HCT116 (cell line): Measurements from ENCODE around the gene S1PR3. TPM values are rescaled to one million over a fixed set of nuclear protein-coding genes. Genes with fewer than 3 reads are reported as not detected.
"Not testable (repeated sequence)": the region's sequence is repeated elsewhere in the genome, so short reads cannot be mapped to it uniquely, and the experiment has no call there.

ENCODE experiments used
- ATAC-seq: fragments of 200-7000 bp; cut with Tn5 transposase; 2 replicates; pipeline ENCODE4 v1.9.1; 2020; ENCODE audit warnings: mild to moderate bottlenecking, moderate library complexity
- BruUV-seq: library from RNA; stranded (reverse); fragments of 400-500 nt; replicated peaks from 2 replicates; lab custom pipeline; 2021; lab: Mats Ljungman, UMichigan
- CTCF ChIA-PET: fragments of 300-600 bp; sonication (Branson Sonifier 250); formaldehyde crosslinking; loops from one replicate; lab custom pipeline; 2021; ENCODE audit warnings: antibody characterized with exemption; lab: Charles Lee
- POLR2A ChIA-PET: fragments of 300-600, 350-600 bp; sonication (Branson Sonifier 250); formaldehyde crosslinking; loops from one replicate; lab custom pipeline; 2021; ENCODE audit warnings: antibody characterized with exemption; lab: Charles Lee
- RAD21 ChIA-PET, 2 experiments: fragments of 300-600 bp; sonication (Branson Sonifier 250); formaldehyde crosslinking; loops; one replicate each; lab custom pipeline; 2023; ENCODE audit warnings: low total read pairs in 2 of 2; ENCODE audit not compliant: uncharacterized antibody in 2 of 2, unreplicated experiment in 2 of 2, low non-redundant PET in 1 of 2; lab: Charles Lee
- DNase-seq: peaks from one replicate; pipeline ENCODE4 v3.0.0-alpha.2; 2010; ENCODE audit warnings: low read depth, low spot score
- H2AFZ ChIP-seq: fragments of 200-600 bp; shearing (Covaris generic), sonication (generic); 2 replicates; pipeline ENCODE4 v1.6.1; 2017; ENCODE audit warnings: low read depth, mixed run types, mixed read lengths, antibody characterized with exemption, low read length; ENCODE audit not compliant: poor library complexity, severe bottlenecking
- H3K27ac ChIP-seq: 2 replicates; pipeline ENCODE4 v1.5.1; 2012; ENCODE audit warnings: low read depth, low read length
- H3K27me3 ChIP-seq: fragments of 200-600 bp; sonication (generic); 2 replicates; pipeline ENCODE4 v1.6.1; 2016; ENCODE audit warnings: mixed run types, low read length, mixed read lengths; ENCODE audit not compliant: insufficient read depth
- H3K36me3 ChIP-seq, 2 experiments: fragments of 200-500 bp in 1 of 2; fragments of 200-600 bp in 1 of 2; sonication (Bioruptor generic) in 1 of 2; sonication (generic) in 1 of 2; 2 replicates each; pipeline versions ENCODE4 v1.5.1 to v1.6.1; 2014 to 2016; ENCODE audit warnings: low read length in 2 of 2, inconsistent platforms in 1 of 2, mixed read lengths in 1 of 2, mixed run types in 1 of 2; ENCODE audit not compliant: insufficient read depth in 2 of 2, control insufficient read depth in 1 of 2
- H3K4me1 ChIP-seq, 2 experiments: fragments of 200-600 bp in 1 of 2; sonication (generic) in 1 of 2; 2 replicates each; pipeline versions ENCODE4 v1.5.1 to v1.6.1; 2012 to 2017; ENCODE audit warnings: low read length in 2 of 2, inconsistent platforms in 1 of 2, mild to moderate bottlenecking in 1 of 2, mixed read lengths in 1 of 2, mixed run types in 1 of 2, moderate library complexity in 1 of 2; ENCODE audit not compliant: insufficient read depth in 2 of 2, control insufficient read depth in 1 of 2
- H3K4me2 ChIP-seq: fragments of 200-600 bp; sonication (generic); 2 replicates; pipeline ENCODE4 v1.6.1; 2017; ENCODE audit warnings: mixed run types, low read length, mixed read lengths
- H3K4me3 ChIP-seq, 2 experiments: fragments of 200-600 bp in 1 of 2; sonication (generic) in 1 of 2; replicated peaks in 1 of 2; 2 replicates each; pipeline ENCODE4 v1.5.1; 2011 to 2016; ENCODE audit warnings: low read length in 2 of 2, control low read depth in 1 of 2, low read depth in 1 of 2, mild to moderate bottlenecking in 1 of 2, mixed read lengths in 1 of 2, mixed run types in 1 of 2
- H3K79me2 ChIP-seq: fragments of 200-600 bp; sonication (generic); 2 replicates; pipeline ENCODE4 v1.6.1; 2017; ENCODE audit warnings: mild to moderate bottlenecking, mixed run types, low read length, moderate library complexity, mixed read lengths; ENCODE audit not compliant: insufficient read depth
- H3K9ac ChIP-seq: fragments of 200-600 bp; sonication (generic); 2 replicates; pipeline ENCODE4 v1.6.1; 2016; ENCODE audit warnings: low read length, mixed read lengths
- H3K9me2 ChIP-seq: fragments of 200-600 bp; sonication (generic), shearing (Covaris generic); 2 replicates; pipeline ENCODE4 v1.6.1; 2017; ENCODE audit warnings: mixed run types, mild to moderate bottlenecking, moderate library complexity; ENCODE audit not compliant: insufficient read depth
- H3K9me3 ChIP-seq, 2 experiments: fragments of 200-500 bp in 1 of 2; fragments of 200-600 bp in 1 of 2; sonication (Bioruptor generic) in 1 of 2; sonication (generic) in 1 of 2; 2 replicates each; pipeline ENCODE4 v1.6.1; 2014 to 2017; ENCODE audit warnings: low read length in 2 of 2, mixed read lengths in 2 of 2, inconsistent platforms in 1 of 2, low read depth in 1 of 2, mild to moderate bottlenecking in 1 of 2, mixed run types in 1 of 2, moderate library complexity in 1 of 2; ENCODE audit not compliant: control insufficient read depth in 1 of 2, insufficient read depth in 1 of 2
- H4K20me1 ChIP-seq: fragments of 200-600 bp; sonication (generic), shearing (Covaris generic); 2 replicates; pipeline ENCODE4 v1.6.1; 2017; ENCODE audit warnings: mixed run types, mild to moderate bottlenecking, moderate library complexity; ENCODE audit not compliant: insufficient read depth
- CBX3 ChIP-seq: IDR thresholded peaks from 2 replicates; pipeline ENCODE4 v1.6.1; 2012; ENCODE audit warnings: low read depth
- CEBPB ChIP-seq: IDR thresholded peaks from 2 replicates; pipeline ENCODE4 v1.6.1; 2012; ENCODE audit warnings: low read depth
- ELF1 ChIP-seq: IDR thresholded peaks from 2 replicates; pipeline ENCODE4 v1.6.1; 2012; ENCODE audit warnings: low read depth, borderline replicate concordance
- EZH2 ChIP-seq: fragments of 200-600 bp; sonication (generic); IDR thresholded peaks from 2 replicates; pipeline ENCODE4 v1.6.1; 2017; ENCODE audit warnings: antibody characterized with exemption, mixed run types
- FOSL1 ChIP-seq: IDR thresholded peaks from 2 replicates; pipeline ENCODE4 v1.6.1; 2012; ENCODE audit warnings: low read depth
- JUND ChIP-seq: IDR thresholded peaks from 2 replicates; pipeline ENCODE4 v1.6.1; 2012
- POLR2A ChIP-seq: IDR thresholded peaks from 2 replicates; pipeline ENCODE4 v1.7.0; 2011; ENCODE audit warnings: borderline replicate concordance; ENCODE audit not compliant: insufficient read depth, insufficient read length; ENCODE audit errors: extremely low read depth
- POLR2AphosphoS5 ChIP-seq: IDR thresholded peaks from 2 replicates; pipeline ENCODE4 v1.6.1; 2011; ENCODE audit warnings: mild to moderate bottlenecking, low read depth, low read length, moderate library complexity
- SIN3A ChIP-seq: IDR thresholded peaks from 2 replicates; pipeline ENCODE4 v1.6.1; 2012; ENCODE audit warnings: low read depth
- SP1 ChIP-seq: IDR thresholded peaks from 2 replicates; pipeline ENCODE4 v1.6.1; 2012; ENCODE audit warnings: low read depth
- SRF ChIP-seq: IDR thresholded peaks from 2 replicates; pipeline ENCODE4 v1.6.1; 2012; ENCODE audit warnings: low read depth
- TCF7L2 ChIP-seq: IDR thresholded peaks from 2 replicates; pipeline ENCODE4 v1.7.0; 2011; ENCODE audit warnings: borderline replicate concordance, inconsistent platforms; ENCODE audit not compliant: insufficient read depth, insufficient read length; ENCODE audit errors: extremely low read depth
- YY1 ChIP-seq: IDR thresholded peaks from 2 replicates; pipeline ENCODE4 v1.6.1; 2011; ENCODE audit warnings: low read length, low read depth, moderate library complexity, mild to moderate bottlenecking; ENCODE audit not compliant: insufficient replicate concordance; ENCODE audit errors: extremely low read depth
- ZFX ChIP-seq: fragments of 450-650 bp; IDR thresholded peaks from 2 replicates; pipeline ENCODE4 v1.6.1; 2017
- ZNF274 ChIP-seq: fragments of 200-500 bp; sonication (Bioruptor generic); IDR thresholded peaks from 2 replicates; pipeline ENCODE4 v1.6.1; 2014; ENCODE audit warnings: mild to moderate bottlenecking, low read depth, low read length, inconsistent platforms
- intact Hi-C: fragments of 100-400 bp; cut with micrococcal nuclease; formaldehyde crosslinking; loops from 2 replicates; pipeline ENCODE4 v1.10.0; 2022
- total RNA-seq: library from RNA; stranded (reverse); gene quantifications from one replicate; pipeline ENCODE4 v1.2.1, GENCODE V29; 2021; ENCODE audit not compliant: unreplicated experiment
- TF ChIP-seq, protein P1 (sequence below), 3 experiments: fragments of 200-600 bp in 1 of 3; sonication (generic) in 1 of 3; IDR thresholded peaks in 2 of 3; conservative IDR thresholded peaks in 1 of 3; 2 replicates each; pipeline ENCODE4 v1.5.1; 2012 to 2017; ENCODE audit warnings: low read depth in 2 of 3, low read length in 2 of 3, antibody characterized with exemption in 1 of 3, borderline replicate concordance in 1 of 3, control low read depth in 1 of 3, mild to moderate bottlenecking in 1 of 3, mixed read lengths in 1 of 3, mixed run types in 1 of 3, moderate library complexity in 1 of 3; ENCODE audit not compliant: insufficient read depth in 1 of 3
- TF ChIP-seq, protein P2 (sequence below): IDR thresholded peaks from 2 replicates; pipeline ENCODE4 v1.6.1; 2012; ENCODE audit warnings: low read depth

S1PR3 gene
- total RNA-seq, 1 experiment from 2014 or later = 0.07 TPM

DNA sequence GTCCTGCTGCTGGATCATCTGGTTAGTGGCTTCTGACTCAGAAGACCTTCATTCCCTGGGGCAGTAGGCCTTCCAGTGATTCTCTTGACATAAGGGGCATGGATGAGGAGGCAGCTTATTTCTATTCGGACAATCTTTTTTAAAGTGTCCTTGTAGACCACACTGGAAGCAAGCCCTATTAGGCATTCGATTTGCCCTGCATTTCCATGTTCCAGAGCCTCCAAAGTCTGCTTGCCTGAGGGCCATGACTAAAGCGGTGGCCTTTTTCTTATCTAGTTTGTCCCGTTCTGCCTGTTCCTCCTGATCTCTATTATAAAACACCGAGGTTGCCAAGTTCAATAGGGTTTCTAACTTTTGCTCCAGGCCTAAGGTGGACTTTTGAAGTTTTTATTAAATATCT lies 49.7 kb upstream of the S1PR3 start:
- intact Hi-C loops, H3K79me2 ChIP-seq, BruUV-seq, DNase-seq, CTCF ChIA-PET, H3K27ac ChIP-seq, H3K4me2 ChIP-seq, POLR2A ChIA-PET, H3K4me3 ChIP-seq, H2AFZ ChIP-seq, ATAC-seq, H3K4me1 ChIP-seq, H3K36me3 ChIP-seq, H3K9me2 ChIP-seq, RAD21 ChIA-PET, H3K9me3 ChIP-seq, H3K27me3 ChIP-seq, H3K9ac ChIP-seq, H4K20me1 ChIP-seq: not testable (repeated sequence)

DNA sequence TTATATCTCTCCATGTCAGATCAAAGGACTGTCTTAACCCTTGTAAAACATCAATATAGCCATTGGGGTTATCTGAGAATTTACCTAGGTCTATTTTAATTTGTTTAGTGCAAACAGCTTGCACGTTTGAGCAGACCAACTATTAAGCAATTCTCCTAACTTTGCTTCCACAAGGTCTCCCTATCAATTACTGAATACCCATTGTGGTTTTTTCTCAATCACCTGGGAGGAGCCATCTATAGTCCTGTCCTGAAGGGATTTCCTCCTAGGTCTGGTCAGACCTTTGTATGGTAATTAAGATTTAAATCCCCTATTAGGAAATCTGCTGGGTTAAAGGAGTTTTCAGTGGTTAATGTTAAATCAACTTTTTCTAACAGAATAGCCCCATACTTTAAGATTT lies 48.9 kb upstream of the S1PR3 start:
- no peak overlapping the region for H3K27ac ChIP-seq
- no peak for DNase-seq

More for the DNA sequence above, 48.9 kb upstream of the S1PR3 start:
- Histone ChIP-seq H3K9ac (no peak overlapping the region), H3K27me3 (peaks cover 3% of the 10 kb centered on the region; the same call in 1 of the 2 replicates), H3K4me1 (no peaks in the 10 kb centered on the region), H3K4me2 (no peak overlapping the region), H3K79me2 (no peaks in the 10 kb centered on the region), H4K20me1 (no peaks in the 10 kb centered on the region)
- ChIA-PET RAD21 (no interaction called here), CTCF (no interaction called here)
- no TSS peak for BruUV-seq
- TF ChIP-seq TCF7L2 = no peak
- no peak for TF ChIP-seq SP1
- no peak for TF ChIP-seq YY1
- TF ChIP-seq, protein P1, sequence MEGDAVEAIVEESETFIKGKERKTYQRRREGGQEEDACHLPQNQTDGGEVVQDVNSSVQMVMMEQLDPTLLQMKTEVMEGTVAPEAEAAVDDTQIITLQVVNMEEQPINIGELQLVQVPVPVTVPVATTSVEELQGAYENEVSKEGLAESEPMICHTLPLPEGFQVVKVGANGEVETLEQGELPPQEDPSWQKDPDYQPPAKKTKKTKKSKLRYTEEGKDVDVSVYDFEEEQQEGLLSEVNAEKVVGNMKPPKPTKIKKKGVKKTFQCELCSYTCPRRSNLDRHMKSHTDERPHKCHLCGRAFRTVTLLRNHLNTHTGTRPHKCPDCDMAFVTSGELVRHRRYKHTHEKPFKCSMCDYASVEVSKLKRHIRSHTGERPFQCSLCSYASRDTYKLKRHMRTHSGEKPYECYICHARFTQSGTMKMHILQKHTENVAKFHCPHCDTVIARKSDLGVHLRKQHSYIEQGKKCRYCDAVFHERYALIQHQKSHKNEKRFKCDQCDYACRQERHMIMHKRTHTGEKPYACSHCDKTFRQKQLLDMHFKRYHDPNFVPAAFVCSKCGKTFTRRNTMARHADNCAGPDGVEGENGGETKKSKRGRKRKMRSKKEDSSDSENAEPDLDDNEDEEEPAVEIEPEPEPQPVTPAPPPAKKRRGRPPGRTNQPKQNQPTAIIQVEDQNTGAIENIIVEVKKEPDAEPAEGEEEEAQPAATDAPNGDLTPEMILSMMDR (IDR thresholded peaks at IDR 0.05 in 2 of 3, conservative IDR thresholded peaks at IDR 0.05 in 1 of 3; ENCODE audit: borderline replicate concordance in 1 of 3, insufficient read depth in 1 of 3, low read depth in 2 of 3, low read length in 2 of 3) = no peak
- TF ChIP-seq POLR2A = no peak
- no peak for TF ChIP-seq ELF1
- no peak for TF ChIP-seq FOSL1
- no peak for TF ChIP-seq JUND
- TF ChIP-seq ZFX = no peak
- no peak for TF ChIP-seq SIN3A
- no peak for TF ChIP-seq EZH2
- TF ChIP-seq SRF = no peak
- no peak for TF ChIP-seq CBX3
- no peak for TF ChIP-seq ZNF274
- no peak for TF ChIP-seq CEBPB
- TF ChIP-seq POLR2AphosphoS5 = no peak
- TF ChIP-seq, protein P2, sequence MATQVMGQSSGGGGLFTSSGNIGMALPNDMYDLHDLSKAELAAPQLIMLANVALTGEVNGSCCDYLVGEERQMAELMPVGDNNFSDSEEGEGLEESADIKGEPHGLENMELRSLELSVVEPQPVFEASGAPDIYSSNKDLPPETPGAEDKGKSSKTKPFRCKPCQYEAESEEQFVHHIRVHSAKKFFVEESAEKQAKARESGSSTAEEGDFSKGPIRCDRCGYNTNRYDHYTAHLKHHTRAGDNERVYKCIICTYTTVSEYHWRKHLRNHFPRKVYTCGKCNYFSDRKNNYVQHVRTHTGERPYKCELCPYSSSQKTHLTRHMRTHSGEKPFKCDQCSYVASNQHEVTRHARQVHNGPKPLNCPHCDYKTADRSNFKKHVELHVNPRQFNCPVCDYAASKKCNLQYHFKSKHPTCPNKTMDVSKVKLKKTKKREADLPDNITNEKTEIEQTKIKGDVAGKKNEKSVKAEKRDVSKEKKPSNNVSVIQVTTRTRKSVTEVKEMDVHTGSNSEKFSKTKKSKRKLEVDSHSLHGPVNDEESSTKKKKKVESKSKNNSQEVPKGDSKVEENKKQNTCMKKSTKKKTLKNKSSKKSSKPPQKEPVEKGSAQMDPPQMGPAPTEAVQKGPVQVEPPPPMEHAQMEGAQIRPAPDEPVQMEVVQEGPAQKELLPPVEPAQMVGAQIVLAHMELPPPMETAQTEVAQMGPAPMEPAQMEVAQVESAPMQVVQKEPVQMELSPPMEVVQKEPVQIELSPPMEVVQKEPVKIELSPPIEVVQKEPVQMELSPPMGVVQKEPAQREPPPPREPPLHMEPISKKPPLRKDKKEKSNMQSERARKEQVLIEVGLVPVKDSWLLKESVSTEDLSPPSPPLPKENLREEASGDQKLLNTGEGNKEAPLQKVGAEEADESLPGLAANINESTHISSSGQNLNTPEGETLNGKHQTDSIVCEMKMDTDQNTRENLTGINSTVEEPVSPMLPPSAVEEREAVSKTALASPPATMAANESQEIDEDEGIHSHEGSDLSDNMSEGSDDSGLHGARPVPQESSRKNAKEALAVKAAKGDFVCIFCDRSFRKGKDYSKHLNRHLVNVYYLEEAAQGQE = no peak
- TF ChIP-seq, all 23 proteins: peak for 0
- Histone ChIP-seq H3K36me3 (no peaks in the 10 kb centered on the region), H3K9me2 (no peaks in the 10 kb centered on the region), H2AFZ (no peak overlapping the region), H3K4me3 (no peak overlapping the region), H3K9me3 (no peaks in the 10 kb centered on the region)
- POLR2A ChIA-PET = no interaction called here
- no peak for ATAC-seq
- intact Hi-C loops = no loop called here
